NCI-H2029 treated with DMSO at 0.1 percent for 48 hours (cell line): Measurements from ENCODE around the gene JPT2.
A peak's percentile ranks its signal among the peaks of the same experiment; 100 is the strongest.
"Not testable (repeated sequence)": the region's sequence is repeated elsewhere in the genome, so short reads cannot be mapped to it uniquely, and the experiment has no call there.

Experiments used
- DNase-seq: peaks from one replicate; lab custom pipeline; 2025; lab: John Stamatoyannopoulos, UW

Gene JPT2

GRCh38 chr16:1676661-1677060 is 1.4 kb upstream of the JPT2 start:
- no peak for DNase-seq

- no peak for DNase-seq
Measured at GRCh38 chr16:1677339-1677738, 740 bp upstream of the JPT2 start.

- DNase-seq: no peak
Measured at GRCh38 chr16:1678500-1679098, 520 bp downstream of the JPT2 start.

GRCh38 chr16:1680361-1680760 is 2.3 kb downstream of the JPT2 start:
- DNase-seq: no peak

- no peak for DNase-seq
Measured at GRCh38 chr16:1681032-1681431, 3.0 kb downstream of the JPT2 start.

- DNase-seq: no peak
Measured at GRCh38 chr16:1687427-1688316, 9.6 kb downstream of the JPT2 start.

- no peak for DNase-seq
Measured at GRCh38 chr16:1688807-1689560, 10.9 kb downstream of the JPT2 start.

- DNase-seq: no peak
Measured at GRCh38 chr16:1689853-1690252, 11.8 kb downstream of the JPT2 start.

- no peak for DNase-seq
Measured at GRCh38 chr16:1690810-1691209, 12.7 kb downstream of the JPT2 start.

GRCh38 chr16:1691276-1691675 is 13.2 kb downstream of the JPT2 start:
- DNase-seq: no peak

- no peak for DNase-seq
Measured at GRCh38 chr16:1691956-1692355, 13.9 kb downstream of the JPT2 start.

- DNase-seq: no peak
Measured at GRCh38 chr16:1696863-1697262, 18.8 kb downstream of the JPT2 start.

GRCh38 chr16:1698680-1699079 is 20.6 kb downstream of the JPT2 start:
- DNase-seq: no peak

GRCh38 chr16:1700246-1700645 is 22.2 kb downstream of the JPT2 start:
- DNase-seq: no peak

GRCh38 chr16:1701216-1701878 is 23.3 kb downstream of the JPT2 start:
- no peak for DNase-seq

GRCh38 chr16:1705324-1705687 is 27.2 kb downstream of the JPT2 start:
- DNase-seq: not testable (repeated sequence)

GRCh38 chr16:1705688-1706385 is 27.8 kb downstream of the JPT2 start, which contains the start of gene MAPK8IP3:
Gene MAPK8IP3 (plus strand): TSS chr16:1706195. CDS start chr16:1706340, 145 bp downstream.
- peak; percentile 50 for DNase-seq

GRCh38 chr16:1706386-1707192 is 28.5 kb downstream of the JPT2 start:
- no peak for DNase-seq

- no peak for DNase-seq
Measured at GRCh38 chr16:1707193-1707790, 29.2 kb downstream of the JPT2 start.

- no peak for DNase-seq
Measured at GRCh38 chr16:1708083-1708767, 30.1 kb downstream of the JPT2 start.
